Stimulated activated CD8-positive, alpha-beta memory T cell treated with anti-CD3 and anti-CD28 coated beads, Interleukin-4, amount 100 ng/mL, for 1 hour (primary cell): ENCODE data around the gene OR4B1.

Source experiments
- DNase-seq, 2 donors: peaks; one replicate each; pipeline ENCODE4 v3.0.0-alpha.2; 2020; ENCODE audit warnings: low read depth in 2 of 2, low spot score in 1 of 2

The OR4B1 gene

GRCh38 chr11:48248902-48249301, 32.3 kb downstream of the OR4B1 start:
- no peak for DNase-seq

- DNase-seq, result no peak
Measured at GRCh38 chr11:48261600-48261999, 45.0 kb downstream of the OR4B1 start.

GRCh38 chr11:48263423-48263911, 46.9 kb downstream of the OR4B1 start, which contains the start of gene OR4X1:
TSS of gene OR4X1 (plus strand) at chr11:48263861. CDS start at chr11:48263861, 0 bp downstream.
- DNase-seq, result no peak
